Measurements from ENCODE around the gene CC2D2A. TPM values are rescaled to one million over a fixed set of nuclear protein-coding genes. Genes with fewer than 3 reads are reported as not detected.

CC2D2A gene
- total and polyA plus RNA-seq, 2 of the 13 experiments (the other 11 are each of a cell fraction or from before 2014, with no cell fraction given) = 4.2 to 7.2 TPM

DNA sequence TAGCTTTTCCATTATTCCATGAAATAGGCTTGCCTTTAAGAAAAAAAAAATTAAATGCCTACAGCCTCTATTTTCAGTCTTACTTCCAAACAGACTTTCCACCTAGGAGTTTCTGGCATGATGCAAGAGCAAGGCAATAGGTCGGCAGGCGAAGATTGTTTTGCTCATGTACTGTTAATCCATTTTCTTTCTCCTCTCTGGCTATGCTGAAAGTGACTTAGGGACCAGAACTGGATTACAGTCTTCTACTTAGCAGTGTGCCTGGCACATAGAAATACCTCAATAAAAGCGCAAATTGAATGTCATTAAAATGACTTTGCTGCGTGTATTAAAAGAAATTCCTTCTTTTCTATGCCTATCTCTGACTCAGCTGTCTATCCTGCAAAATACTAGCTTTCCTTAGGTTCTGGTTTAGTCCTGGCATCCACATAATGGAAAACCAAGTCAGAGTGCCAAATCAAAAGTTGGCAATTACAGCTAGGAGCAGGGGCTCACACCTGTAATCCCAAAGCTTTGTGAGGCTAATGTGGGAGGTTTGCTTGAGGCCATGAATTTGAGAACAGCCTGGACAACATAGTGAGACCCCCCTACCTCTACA, 51.9 kb downstream of the CC2D2A start:
- peaks cover 0 to 2% of the 10 kb centered on the region in 2 experiments; a peak in 2 of 5 replicates for H3K36me3 ChIP-seq (replicated peaks in 1 of 2; ENCODE audit: control insufficient read depth in 1 of 2, insufficient read depth in 2 of 2, low read length in 2 of 2)
- in situ Hi-C loops (cut with HindIII; ENCODE audit: extremely low pct_ligation_motif_present, low pct_unique_long_range_greater_than_20kb) (no loop called here), intact Hi-C loops (cut with micrococcal nuclease; ENCODE audit: unreplicated experiment) (no loop called here)
- H3K9me3 ChIP-seq (ENCODE audit: low read length) = no peaks in the 10 kb centered on the region
- WGBS (ENCODE audit: low lambda C conversion rate) = 95% methylated on average over 4 of the region's 4 CpGs
- no peaks in the 10 kb centered on the region for H3K79me2 ChIP-seq (ENCODE audit: insufficient read depth, low read length)
- ChIA-PET CTCF (ENCODE audit: low intra/inter-chr PET ratio, low total read pairs) (no interaction called here), POLR2A (no interaction called here)
- H4K20me1 ChIP-seq (ENCODE audit: insufficient read depth, low read length) = no peaks in the 10 kb centered on the region
- no peak overlapping the region for H3K4me2 ChIP-seq (ENCODE audit: low read depth, low read length)
- DNase-seq (ENCODE audit: low spot score) (no peak), ATAC-seq (no peak), FAIRE-seq (no peak)
- H3K27me3 ChIP-seq (ENCODE audit: control insufficient read depth in 1 of 2, insufficient read depth in 2 of 2, low read length in 2 of 2) = no peaks in the 10 kb centered on the region
- H3K27ac ChIP-seq (ENCODE audit: extremely low read length, insufficient read depth, low read length) = no peak overlapping the region
- no peak overlapping the region for H3K4me3 ChIP-seq (replicated peaks in 1 of 3; ENCODE audit: insufficient read depth in 1 of 3, low read depth in 2 of 3, low read length in 3 of 3)
- BruUV-seq (replicated peaks) = no TSS peak
- H3K4me1 ChIP-seq (ENCODE audit: insufficient read depth, low read length) = no peaks in the 10 kb centered on the region
- no peak overlapping the region for H2AFZ ChIP-seq (ENCODE audit: low read length)
- no peak for TF ChIP-seq TBX3 (IDR thresholded peaks at IDR 0.05; ENCODE audit: borderline replicate concordance)
- TF ChIP-seq, protein P1, sequence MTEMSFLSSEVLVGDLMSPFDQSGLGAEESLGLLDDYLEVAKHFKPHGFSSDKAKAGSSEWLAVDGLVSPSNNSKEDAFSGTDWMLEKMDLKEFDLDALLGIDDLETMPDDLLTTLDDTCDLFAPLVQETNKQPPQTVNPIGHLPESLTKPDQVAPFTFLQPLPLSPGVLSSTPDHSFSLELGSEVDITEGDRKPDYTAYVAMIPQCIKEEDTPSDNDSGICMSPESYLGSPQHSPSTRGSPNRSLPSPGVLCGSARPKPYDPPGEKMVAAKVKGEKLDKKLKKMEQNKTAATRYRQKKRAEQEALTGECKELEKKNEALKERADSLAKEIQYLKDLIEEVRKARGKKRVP (CRISPR knock-in tag; IDR thresholded peaks at IDR 0.05) = peak in 1 of 2 experiments; percentile 79; a peak in 2 of 4 replicates
- no peak overlapping the region for H3K9ac ChIP-seq (ENCODE audit: insufficient read depth, low read depth, low read length)

DNA sequence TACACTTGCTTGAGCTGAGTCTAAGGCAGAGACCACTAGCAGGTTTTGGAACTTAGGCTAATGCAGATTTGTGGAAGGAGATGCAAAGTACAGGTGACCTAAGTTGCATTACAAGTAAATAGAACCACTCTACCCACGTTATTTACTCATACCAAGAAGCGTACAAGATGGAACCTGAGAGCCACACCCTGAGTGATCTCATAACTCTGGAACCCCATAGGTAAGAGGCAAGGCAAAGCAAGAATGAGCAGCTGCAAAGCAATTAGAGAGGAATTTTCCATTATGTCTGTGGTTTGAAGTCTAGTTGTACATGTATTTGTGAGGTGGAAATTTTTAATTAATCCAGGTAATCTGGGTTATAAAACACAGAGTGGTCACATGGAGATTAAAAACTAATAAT, 55.4 kb downstream of the CC2D2A start:
- intact Hi-C loops (cut with micrococcal nuclease; ENCODE audit: unreplicated experiment) = no loop called here
- in situ Hi-C loops (cut with HindIII; ENCODE audit: extremely low pct_ligation_motif_present, low pct_unique_long_range_greater_than_20kb) = no loop called here
- H3K9ac ChIP-seq (ENCODE audit: insufficient read depth, low read depth, low read length) = no peak overlapping the region
- CTCF ChIA-PET (ENCODE audit: low intra/inter-chr PET ratio, low total read pairs) = no interaction called here
- H3K4me3 ChIP-seq (replicated peaks in 1 of 3; ENCODE audit: insufficient read depth in 1 of 3, low read depth in 2 of 3, low read length in 3 of 3) = no peak overlapping the region
- 0 out of 5 replicates have a peak, but pooled peaks cover 0 to 4% of the 10 kb centered on the region in 2 experiments for H3K36me3 ChIP-seq (replicated peaks in 1 of 2; ENCODE audit: control insufficient read depth in 1 of 2, insufficient read depth in 2 of 2, low read length in 2 of 2)
- FAIRE-seq (no peak), ATAC-seq (no peak), DNase-seq (ENCODE audit: low spot score) (no peak)
- BruUV-seq (replicated peaks) = no TSS peak
- H3K27ac ChIP-seq (ENCODE audit: extremely low read length, insufficient read depth, low read length) = no peak overlapping the region
- no peak overlapping the region for H2AFZ ChIP-seq (ENCODE audit: low read length)
- POLR2A ChIA-PET = no interaction called here
- H4K20me1 ChIP-seq (ENCODE audit: insufficient read depth, low read length) = no peaks in the 10 kb centered on the region
- no peaks in the 10 kb centered on the region for H3K27me3 ChIP-seq (ENCODE audit: control insufficient read depth in 1 of 2, insufficient read depth in 2 of 2, low read length in 2 of 2)
- no peaks in the 10 kb centered on the region for H3K9me3 ChIP-seq (ENCODE audit: low read length)
- no peaks in the 10 kb centered on the region for H3K79me2 ChIP-seq (ENCODE audit: insufficient read depth, low read length)
- WGBS (ENCODE audit: low lambda C conversion rate) = 92% methylated on average over 2 of the region's 2 CpGs
- H3K4me1 ChIP-seq (ENCODE audit: insufficient read depth, low read length) = no peaks in the 10 kb centered on the region
- TF ChIP-seq YEATS2 (CRISPR knock-in tag; IDR thresholded peaks at IDR 0.05; ENCODE audit: borderline replicate concordance) (no peak), NKX3-1 (CRISPR knock-in tag; IDR thresholded peaks at IDR 0.05) (no peak), ZNF572 (CRISPR knock-in tag; IDR thresholded peaks at IDR 0.05) (no peak), ZNF672 (CRISPR knock-in tag; IDR thresholded peaks at IDR 0.05) (no peak)
- no peak overlapping the region for H3K4me2 ChIP-seq (ENCODE audit: low read depth, low read length)
